Measurements from ENCODE around the gene ATP1B1. TPM values are rescaled to one million over a fixed set of nuclear protein-coding genes. Genes with fewer than 3 reads are reported as not detected.

The ATP1B1 gene
- total and polyA plus RNA-seq, 9 of the 15 experiments (the other 6 are each of a cell fraction or from before 2014, with no cell fraction given), result 0.76 to 3.0 (median 1.7) TPM

DNA sequence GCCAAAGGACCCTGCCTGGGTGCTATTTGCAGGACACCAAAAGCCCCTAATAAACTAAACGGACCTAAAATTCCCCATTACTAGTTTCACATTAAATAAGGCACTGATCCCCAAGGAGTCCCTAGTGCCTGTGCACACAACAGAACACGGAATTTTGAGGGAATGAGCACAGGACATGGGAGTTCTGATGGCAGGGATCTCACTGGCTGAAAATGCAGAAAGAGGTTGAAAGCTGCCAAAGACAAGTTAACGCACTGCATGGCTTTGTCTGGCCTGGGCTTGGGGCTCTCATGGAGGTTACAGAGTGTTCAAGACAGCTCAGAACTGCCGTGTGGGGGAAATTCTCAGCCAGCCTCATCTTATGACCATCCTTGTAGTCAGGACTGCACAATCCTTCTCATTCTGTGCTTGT is 15.6 kb upstream of the ATP1B1 start:
- no peak overlapping the region for H3K27ac ChIP-seq (ENCODE audit: extremely low read depth, low read depth, low read length)
- no peaks in the 10 kb centered on the region for H3K36me3 ChIP-seq (ENCODE audit: control insufficient read depth, insufficient read depth, low read length)
- ChIA-PET POLR2A (interaction anchor here (0.6 to 1.0 kb wide), 2 partner anchors 15 to 1596 kb away, joined by 3 to 5 read pairs; partner anchors contain the start of gene ATP1B1), CTCF (ENCODE audit: low intra/inter-chr PET ratio) (no interaction called here)
- no peak overlapping the region for H3K4me2 ChIP-seq (ENCODE audit: insufficient read depth, low read length)
- WGBS (ENCODE audit: insufficient coverage, low coverage, missing lambda C conversion rate), result 3% methylated on average over 4 of the region's 4 CpGs
- peaks cover 11 to 19% of the 10 kb centered on the region in 2 experiments; a peak in 4 of 5 replicates for H3K27me3 ChIP-seq (ENCODE audit: control insufficient read depth in 2 of 2, insufficient read depth in 2 of 2, low read length in 2 of 2)
- DNase-seq (ENCODE audit: extremely low read depth in 1 of 4, low spot score in 3 of 4) (no peak), FAIRE-seq (no peak), ATAC-seq (peak; percentile 42)
- no peaks in the 10 kb centered on the region for H4K20me1 ChIP-seq (replicated peaks; ENCODE audit: control insufficient read depth, insufficient read depth, low read length)
- H3K9me3 ChIP-seq (replicated peaks; ENCODE audit: control insufficient read depth, insufficient read depth, low read depth, low read length), result no peaks in the 10 kb centered on the region
- H3K79me2 ChIP-seq (ENCODE audit: control insufficient read depth, insufficient read depth, low read length), result no peaks in the 10 kb centered on the region
- in situ Hi-C loops (cut with MboI) (no loop called here), intact Hi-C loops (cut with micrococcal nuclease) (no loop called here)
- no peaks in the 10 kb centered on the region for H3K4me1 ChIP-seq (replicated peaks in 1 of 2; ENCODE audit: control insufficient read depth in 2 of 2, insufficient read depth in 2 of 2, low read length in 2 of 2)
- H3K9ac ChIP-seq (ENCODE audit: insufficient read depth in 1 of 2, low read depth in 2 of 2, low read length in 2 of 2), result no peak overlapping the region
- no peaks in the 10 kb centered on the region for H3K9me1 ChIP-seq (ENCODE audit: control insufficient read depth, insufficient read depth, low read length)
- H2AFZ ChIP-seq (ENCODE audit: low read depth, low read length), result no peak overlapping the region
- H3K4me3 ChIP-seq, result no peak overlapping the region
- no TSS peak for BruUV-seq (replicated peaks)
- TF ChIP-seq DNMT1 (IDR thresholded peaks at IDR 0.05), result no peak
- TF ChIP-seq KAT8 (IDR thresholded peaks at IDR 0.05; ENCODE audit: low read depth), result no peak
- TF ChIP-seq, protein P1, sequence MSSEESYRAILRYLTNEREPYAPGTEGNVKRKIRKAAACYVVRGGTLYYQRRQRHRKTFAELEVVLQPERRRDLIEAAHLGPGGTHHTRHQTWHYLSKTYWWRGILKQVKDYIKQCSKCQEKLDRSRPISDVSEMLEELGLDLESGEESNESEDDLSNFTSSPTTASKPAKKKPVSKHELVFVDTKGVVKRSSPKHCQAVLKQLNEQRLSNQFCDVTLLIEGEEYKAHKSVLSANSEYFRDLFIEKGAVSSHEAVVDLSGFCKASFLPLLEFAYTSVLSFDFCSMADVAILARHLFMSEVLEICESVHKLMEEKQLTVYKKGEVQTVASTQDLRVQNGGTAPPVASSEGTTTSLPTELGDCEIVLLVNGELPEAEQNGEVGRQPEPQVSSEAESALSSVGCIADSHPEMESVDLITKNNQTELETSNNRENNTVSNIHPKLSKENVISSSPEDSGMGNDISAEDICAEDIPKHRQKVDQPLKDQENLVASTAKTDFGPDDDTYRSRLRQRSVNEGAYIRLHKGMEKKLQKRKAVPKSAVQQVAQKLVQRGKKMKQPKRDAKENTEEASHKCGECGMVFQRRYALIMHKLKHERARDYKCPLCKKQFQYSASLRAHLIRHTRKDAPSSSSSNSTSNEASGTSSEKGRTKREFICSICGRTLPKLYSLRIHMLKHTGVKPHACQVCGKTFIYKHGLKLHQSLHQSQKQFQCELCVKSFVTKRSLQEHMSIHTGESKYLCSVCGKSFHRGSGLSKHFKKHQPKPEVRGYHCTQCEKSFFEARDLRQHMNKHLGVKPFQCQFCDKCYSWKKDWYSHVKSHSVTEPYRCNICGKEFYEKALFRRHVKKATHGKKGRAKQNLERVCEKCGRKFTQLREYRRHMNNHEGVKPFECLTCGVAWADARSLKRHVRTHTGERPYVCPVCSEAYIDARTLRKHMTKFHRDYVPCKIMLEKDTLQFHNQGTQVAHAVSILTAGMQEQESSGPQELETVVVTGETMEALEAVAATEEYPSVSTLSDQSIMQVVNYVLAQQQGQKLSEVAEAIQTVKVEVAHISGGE (CRISPR knock-in tag; IDR thresholded peaks at IDR 0.05), result no peak
- no peak for TF ChIP-seq NEUROD1 (IDR thresholded peaks at IDR 0.05; ENCODE audit: borderline replicate concordance, low read depth, low read length, partially characterized antibody)
- TF ChIP-seq, protein P2, sequence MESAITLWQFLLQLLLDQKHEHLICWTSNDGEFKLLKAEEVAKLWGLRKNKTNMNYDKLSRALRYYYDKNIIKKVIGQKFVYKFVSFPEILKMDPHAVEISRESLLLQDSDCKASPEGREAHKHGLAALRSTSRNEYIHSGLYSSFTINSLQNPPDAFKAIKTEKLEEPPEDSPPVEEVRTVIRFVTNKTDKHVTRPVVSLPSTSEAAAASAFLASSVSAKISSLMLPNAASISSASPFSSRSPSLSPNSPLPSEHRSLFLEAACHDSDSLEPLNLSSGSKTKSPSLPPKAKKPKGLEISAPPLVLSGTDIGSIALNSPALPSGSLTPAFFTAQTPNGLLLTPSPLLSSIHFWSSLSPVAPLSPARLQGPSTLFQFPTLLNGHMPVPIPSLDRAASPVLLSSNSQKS (CRISPR knock-in tag; IDR thresholded peaks at IDR 0.05), result no peak
- no peak for TF ChIP-seq E2F3 (CRISPR knock-in tag; IDR thresholded peaks at IDR 0.05)
- TF ChIP-seq CCNT2 (IDR thresholded peaks at IDR 0.05; ENCODE audit: borderline replicate concordance, extremely low read depth, insufficient read length, low read depth, low read length), result no peak
- TF ChIP-seq PHF20 (IDR thresholded peaks at IDR 0.05; ENCODE audit: partially characterized antibody), result no peak
- TF ChIP-seq, protein P3, sequence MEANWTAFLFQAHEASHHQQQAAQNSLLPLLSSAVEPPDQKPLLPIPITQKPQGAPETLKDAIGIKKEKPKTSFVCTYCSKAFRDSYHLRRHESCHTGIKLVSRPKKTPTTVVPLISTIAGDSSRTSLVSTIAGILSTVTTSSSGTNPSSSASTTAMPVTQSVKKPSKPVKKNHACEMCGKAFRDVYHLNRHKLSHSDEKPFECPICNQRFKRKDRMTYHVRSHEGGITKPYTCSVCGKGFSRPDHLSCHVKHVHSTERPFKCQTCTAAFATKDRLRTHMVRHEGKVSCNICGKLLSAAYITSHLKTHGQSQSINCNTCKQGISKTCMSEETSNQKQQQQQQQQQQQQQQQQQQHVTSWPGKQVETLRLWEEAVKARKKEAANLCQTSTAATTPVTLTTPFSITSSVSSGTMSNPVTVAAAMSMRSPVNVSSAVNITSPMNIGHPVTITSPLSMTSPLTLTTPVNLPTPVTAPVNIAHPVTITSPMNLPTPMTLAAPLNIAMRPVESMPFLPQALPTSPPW (CRISPR knock-in tag; IDR thresholded peaks at IDR 0.05), result no peak
- no peak for TF ChIP-seq IRF2 (CRISPR knock-in tag; IDR thresholded peaks at IDR 0.05)
- TF ChIP-seq EWSR1 (IDR thresholded peaks at IDR 0.05; ENCODE audit: borderline replicate concordance, low read depth, partially characterized antibody), result no peak
- no peak for TF ChIP-seq YY1 (IDR thresholded peaks at IDR 0.05; ENCODE audit: borderline replicate concordance in 1 of 3, control insufficient read depth in 1 of 3, extremely low read depth in 1 of 3, insufficient read depth in 3 of 3, insufficient read length in 1 of 3, insufficient replicate concordance in 2 of 3, low read depth in 1 of 3, low read length in 2 of 3)
- TF ChIP-seq, protein P4, sequence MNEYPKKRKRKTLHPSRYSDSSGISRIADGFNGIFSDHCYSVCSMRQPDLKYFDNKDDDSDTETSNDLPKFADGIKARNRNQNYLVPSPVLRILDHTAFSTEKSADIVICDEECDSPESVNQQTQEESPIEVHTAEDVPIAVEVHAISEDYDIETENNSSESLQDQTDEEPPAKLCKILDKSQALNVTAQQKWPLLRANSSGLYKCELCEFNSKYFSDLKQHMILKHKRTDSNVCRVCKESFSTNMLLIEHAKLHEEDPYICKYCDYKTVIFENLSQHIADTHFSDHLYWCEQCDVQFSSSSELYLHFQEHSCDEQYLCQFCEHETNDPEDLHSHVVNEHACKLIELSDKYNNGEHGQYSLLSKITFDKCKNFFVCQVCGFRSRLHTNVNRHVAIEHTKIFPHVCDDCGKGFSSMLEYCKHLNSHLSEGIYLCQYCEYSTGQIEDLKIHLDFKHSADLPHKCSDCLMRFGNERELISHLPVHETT (CRISPR knock-in tag; conservative IDR thresholded peaks at IDR 0.05 in 1 of 2, IDR thresholded peaks at IDR 0.05 in 1 of 2), result no peak
